HG02973 (cell line): ENCODE measurements around the gene MYOCOS.
"Not testable (repeated sequence)": the region's sequence is repeated elsewhere in the genome, so short reads cannot be mapped to it uniquely, and the experiment has no call there.

Experiments
- ATAC-seq: cut with Tn5 transposase; IDR thresholded peaks from one replicate; pipeline ENCODE4 v1.9.1; 2021; ENCODE audit warnings: moderate library complexity; ENCODE audit not compliant: unreplicated experiment

MYOCOS gene, protein sequence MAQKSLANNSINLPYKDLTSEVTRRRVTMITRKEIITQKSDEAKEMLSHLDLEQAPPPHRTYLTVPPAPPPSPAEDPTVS

DNA sequence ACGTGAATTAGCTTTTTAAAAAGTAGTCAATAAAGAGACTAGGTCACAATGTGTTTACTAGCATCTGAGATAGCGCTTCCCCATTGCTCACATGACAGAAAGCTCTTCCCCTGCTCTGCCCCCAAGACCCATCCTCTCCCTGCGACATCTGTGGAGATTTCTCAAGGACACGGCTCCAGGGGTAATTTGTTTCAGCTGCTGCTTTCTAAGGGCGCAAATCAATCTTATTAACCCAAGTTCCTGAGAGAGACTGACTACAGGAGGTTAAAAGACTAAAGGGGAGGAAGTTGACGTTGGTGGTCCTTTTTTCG lies at the start of gene MYOCOS:
Gene MYOCOS, plus strand, starts transcription at position 92 of the 311 bp plus-strand sequence. CDS start 1,641 bp downstream, outside the sequence.
- ATAC-seq = no peak

DNA sequence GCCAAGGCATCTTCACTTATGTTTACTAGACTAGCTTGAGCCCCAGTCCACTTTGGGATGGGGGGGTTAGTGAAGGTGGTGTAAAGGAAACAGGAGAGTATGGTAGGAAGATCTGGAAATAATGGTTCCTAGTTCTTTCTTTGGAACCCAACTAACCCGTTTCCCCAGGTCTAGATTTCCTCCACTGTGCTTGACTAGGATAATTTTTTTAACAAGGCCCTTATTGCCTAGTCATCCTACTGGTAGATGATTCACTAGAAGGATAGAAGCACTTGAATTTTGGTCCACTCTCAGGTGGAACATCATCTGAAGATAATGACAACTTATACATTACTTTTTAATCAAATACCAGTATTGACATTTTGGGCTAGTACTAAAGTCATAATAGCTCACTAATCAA lies 45.9 kb upstream of the MYOCOS start:
- no peak for ATAC-seq

DNA sequence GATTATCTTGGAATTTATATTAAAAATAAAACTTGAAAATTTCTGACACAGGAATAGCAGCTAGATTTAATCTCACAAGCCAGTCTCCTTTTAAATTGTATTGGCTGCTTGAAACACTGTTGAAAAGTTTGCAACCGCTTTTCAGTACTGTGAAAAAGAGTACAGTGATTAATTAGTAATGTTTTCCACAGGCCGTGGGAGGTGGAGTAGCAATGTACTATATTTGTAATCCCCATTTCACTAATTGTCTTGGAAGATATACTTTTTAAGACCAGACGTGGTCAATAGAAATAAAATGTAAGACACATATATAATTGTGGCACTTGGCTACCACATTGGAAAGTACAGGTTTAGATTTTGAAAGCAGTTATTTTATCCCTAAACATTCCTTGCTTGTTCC lies 40.8 kb upstream of the MYOCOS start:
- no peak for ATAC-seq

DNA sequence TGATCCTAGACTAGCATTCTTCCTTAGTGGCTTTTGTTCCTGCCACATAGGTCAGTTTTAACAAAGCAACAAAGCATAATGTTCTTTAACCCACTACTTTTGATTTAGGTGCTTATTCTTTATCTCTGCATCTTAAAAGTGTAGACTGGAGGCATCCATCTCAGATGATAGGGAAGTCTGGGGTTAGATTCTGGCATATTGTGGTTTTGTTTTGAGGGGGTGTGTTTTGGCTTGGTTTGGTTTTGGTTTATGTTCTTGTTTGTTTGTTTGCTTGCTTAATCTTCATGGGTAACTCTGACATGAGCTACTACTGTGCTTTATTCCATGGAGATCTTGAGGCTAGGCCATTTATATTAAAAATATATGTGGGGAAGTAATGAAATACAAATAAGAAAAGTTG lies 40.3 kb upstream of the MYOCOS start:
- no peak for ATAC-seq

DNA sequence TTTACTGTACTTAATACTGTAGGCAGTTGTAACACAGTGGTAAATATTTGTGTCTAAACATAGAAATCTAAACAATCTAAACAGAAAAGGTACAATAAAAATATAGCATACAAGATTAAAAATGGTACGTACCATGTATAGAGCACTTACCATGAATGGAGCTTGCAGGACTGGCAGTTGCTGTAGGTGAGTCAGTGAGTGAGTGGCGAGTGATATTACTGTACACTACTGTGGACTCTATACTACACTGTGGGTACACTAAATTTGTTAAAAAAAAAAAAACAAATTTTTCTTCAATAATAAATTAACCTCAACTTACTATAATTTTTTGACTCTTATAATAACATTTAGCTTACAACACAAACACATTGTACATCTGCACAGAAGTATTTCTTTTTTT lies 39.5 kb upstream of the MYOCOS start:
- no peak for ATAC-seq

DNA sequence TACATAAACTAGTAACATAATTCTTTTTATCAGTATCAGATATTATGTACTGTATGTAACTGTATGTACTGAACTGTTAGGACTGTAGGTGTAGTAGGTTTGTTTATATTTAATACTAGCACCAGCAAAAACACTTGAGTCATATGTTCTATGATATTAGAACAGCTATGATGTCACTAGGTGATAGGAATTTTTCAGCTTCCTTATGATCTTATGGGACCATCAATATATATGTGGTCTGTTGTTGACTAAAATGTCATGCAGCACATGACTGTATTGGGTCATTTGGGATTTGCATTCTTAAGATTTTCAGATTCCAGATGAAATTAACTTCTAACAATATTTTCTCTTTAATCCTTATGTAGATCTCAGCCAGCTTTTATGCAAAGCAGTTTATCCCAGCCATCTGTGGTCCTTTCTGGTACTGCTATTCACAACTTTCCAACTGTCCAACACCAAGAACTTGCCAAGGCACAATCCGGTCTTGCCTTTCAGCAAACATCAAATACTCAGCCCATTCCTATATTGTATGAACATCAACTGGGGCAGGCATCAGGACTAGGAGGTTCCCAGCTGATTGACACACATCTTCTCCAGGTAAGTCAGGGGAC lies 38.3 kb upstream of the MYOCOS start:
- ATAC-seq = no peak

DNA sequence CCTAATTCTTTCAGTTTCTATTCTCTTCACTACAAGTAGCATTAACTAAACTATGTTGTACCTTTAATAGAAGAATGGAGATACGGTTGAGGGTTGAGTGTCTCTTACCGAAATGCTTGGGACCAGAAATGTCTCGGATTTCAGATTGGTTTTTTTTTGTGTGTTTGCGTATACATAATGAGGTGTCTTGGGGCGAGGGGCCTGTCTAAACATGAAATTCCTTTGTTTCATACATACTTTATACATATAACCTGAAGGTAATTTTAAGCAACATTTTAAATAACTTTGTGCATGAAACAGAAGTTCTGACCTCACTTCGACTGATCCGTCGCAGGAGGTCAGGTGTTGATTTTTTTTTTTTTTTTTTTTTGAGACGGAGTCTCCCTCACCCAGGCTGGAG lies 36.3 kb upstream of the MYOCOS start:
- ATAC-seq = no peak

DNA sequence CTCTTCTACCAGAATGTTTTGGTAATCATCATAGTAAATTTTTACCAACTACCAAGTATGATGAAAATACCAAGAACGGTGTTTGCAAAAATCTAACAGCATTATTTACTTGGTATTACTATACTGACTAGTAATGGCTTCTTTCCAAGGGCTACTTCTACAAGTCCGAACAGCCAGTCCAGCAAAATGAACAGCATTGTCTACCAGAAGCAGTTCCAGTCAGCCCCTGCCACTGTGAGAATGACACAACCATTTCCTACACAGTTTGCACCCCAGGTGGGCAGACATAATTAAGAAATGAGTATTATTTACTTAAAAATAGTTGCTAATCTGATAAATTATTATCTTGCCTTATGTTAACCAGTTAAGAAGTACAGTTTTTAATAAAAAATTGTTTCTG lies 33.8 kb upstream of the MYOCOS start:
- no peak for ATAC-seq

DNA sequence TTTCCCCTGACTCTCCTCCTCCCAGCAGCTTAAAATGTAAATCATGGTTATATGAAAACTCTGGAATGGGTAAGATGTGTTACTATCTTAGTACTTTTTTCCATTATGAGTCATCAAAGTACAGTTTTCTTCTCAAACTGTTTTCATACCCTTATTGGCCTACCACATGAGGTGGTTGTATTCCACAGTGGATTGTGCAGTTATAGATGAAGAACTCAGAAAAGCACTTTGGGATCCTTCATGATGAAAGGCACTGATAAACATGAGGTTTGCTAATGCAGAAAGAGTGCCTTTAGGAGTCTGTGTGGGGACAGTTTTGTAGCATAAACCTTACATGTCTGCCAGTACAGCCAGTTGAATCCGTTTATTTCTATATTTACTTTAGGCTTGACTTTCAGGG lies 32.0 kb upstream of the MYOCOS start:
- no peak for ATAC-seq

DNA sequence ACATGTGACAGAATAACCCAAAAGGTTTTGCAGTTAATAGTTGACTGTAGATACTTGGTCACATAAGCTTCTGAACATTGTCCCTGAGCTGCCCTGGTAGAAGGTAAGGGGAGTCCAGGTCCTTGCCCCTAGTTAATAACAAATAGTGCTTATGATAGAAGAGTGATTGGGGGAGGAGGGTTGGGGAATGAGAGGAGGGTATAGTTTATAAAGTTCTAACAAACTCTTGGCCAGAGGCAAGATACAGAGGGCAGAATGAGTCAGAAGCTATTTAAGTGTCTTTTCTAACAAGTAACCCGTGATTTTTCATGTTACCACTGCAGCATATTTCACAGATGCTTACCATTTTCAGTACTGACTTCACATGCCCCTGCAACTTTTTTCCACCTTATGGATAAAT lies 26.7 kb upstream of the MYOCOS start:
- ATAC-seq = no peak

DNA sequence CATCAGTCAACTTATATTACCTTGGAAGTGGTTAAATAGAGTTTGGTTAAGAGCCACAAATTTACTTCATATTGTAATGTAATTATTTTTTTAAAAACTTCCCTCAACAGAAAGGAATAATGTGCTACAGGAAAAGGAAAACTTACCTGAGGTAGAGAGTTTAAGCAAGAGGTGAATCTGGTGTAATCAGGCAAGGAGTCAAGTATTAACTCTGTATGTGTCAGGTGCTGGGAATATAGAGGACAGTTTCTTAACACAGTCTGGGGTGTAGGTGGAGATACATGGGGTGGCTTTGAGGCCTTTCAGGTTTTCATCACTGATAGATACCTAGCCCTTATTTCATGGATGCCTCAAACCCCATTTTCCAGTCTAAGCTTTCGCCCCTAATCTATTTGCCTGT lies 25.9 kb upstream of the MYOCOS start:
- ATAC-seq = no peak

DNA sequence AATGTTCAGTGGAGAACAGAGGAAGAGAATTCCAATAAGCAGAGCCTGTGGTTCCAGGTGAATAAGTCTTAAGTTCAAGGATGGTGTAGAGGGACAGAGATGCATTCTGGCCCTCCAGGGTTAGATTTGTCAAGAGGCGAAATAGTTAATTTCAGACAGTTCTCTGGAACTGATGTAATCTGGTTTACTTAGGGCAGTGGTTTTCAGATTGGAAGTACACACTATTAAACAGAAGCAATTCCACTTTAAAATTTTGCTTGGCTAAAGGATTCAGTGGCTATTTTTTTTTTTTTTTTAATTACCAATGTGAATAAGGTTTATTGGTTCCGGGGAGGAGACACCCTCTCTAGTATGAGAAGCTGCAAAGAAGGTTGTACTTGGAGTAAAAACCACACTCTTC lies 25.3 kb upstream of the MYOCOS start:
- no peak for ATAC-seq

DNA sequence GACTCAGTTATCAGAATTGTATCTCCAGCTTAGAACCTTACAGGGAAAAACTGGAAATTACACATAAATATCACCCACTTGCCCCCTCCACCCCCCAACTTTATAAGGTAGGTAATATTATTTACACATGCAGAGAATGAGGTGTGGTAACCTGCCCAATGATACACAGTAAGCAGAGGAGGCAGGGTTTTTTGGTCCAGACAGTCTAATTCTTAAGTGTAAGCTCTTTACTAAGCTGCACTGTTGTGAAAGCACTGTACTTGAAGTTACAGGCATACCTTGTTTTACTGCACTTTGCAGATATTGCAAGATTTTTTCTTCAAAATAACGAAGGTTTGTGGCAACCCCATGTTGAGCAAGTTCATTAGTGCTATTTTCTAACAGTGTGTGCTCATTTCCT lies 24.8 kb upstream of the MYOCOS start:
- ATAC-seq = no peak

DNA sequence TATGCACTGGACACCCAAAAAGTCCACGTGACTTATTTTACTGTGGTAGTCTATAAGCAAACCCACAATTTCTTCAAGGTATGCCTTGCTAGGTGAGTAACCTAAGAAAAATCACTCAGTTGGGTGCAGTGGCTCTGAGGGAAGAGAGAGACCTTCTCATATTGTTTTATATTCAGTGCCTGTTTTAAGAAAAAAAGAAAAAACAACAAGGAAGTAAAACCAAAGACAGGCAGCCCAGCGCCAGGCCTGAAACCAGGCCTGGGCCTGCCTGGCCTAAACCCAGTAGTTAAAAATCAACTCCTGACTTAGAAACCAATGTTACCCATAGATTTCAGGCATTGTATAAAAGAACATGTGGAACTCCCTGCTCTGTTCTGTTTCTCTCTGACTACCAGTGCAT lies 21.7 kb upstream of the MYOCOS start:
- ATAC-seq = not testable (repeated sequence)

DNA sequence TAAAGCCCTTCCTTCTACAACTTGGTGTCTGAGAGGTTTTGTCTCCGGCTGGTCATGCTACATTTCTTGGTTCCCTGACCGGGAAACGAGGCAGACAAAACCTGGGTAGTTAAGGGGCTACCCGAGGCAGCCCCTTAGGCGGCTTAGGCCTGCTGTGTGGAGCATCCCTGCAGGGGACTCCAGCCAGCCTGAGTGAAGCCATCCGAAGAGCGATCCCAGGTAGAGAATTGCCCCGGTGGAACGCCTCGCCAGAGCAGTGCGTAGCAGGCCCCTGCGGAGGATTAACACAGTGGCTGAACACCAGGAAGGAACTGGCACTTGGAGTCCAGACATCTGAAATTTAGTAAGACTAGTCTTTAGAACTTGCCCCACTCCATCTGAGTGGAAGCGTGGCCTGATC lies 21.2 kb upstream of the MYOCOS start:
- no peak for ATAC-seq

DNA sequence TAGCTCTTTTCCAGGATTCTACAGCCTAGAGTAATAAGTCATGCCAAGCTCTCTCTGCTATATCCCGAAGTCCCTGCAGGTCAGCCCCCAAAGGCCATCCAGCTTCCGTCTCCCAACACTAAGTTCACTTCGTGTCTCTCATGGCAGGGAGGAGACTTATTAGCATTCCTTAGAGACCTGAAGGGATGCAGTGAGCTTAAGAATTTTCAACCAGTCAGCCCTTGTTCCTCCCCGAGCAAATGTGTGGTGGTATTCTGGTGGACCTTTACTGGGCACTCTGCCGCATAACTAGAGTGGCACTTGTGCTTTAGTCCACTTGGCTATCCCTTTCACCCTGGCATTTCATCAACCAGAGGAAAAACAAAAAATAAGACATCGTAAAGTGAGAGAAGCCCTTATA lies 19.0 kb upstream of the MYOCOS start:
- not testable (repeated sequence) for ATAC-seq

DNA sequence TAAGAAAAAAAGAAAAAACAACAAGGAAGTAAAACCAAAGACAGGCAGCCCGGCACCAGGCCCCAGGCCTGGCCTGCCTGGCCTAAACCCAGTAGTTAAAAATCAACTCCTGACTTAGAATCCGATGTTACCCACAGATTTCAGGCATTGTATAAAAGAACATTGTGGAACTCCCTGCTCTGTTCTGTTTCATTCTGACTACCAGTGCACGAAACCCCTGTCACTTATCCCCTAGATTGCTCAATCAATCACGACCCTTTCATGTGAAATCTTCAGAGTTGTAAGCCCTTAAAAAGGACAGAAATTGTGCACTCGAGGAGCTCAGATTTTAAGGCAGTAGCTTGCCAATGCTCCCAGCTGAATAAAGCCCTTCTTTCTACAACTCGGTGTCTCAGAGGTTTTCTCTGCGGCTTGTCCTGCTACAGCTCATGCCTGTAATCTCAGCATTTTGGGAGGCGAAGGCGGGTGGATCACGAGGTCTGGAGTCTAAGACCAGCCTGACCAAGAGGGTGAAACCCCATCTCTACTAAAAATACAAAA lies 15.6 kb upstream of the MYOCOS start:
- ATAC-seq = no peak

DNA sequence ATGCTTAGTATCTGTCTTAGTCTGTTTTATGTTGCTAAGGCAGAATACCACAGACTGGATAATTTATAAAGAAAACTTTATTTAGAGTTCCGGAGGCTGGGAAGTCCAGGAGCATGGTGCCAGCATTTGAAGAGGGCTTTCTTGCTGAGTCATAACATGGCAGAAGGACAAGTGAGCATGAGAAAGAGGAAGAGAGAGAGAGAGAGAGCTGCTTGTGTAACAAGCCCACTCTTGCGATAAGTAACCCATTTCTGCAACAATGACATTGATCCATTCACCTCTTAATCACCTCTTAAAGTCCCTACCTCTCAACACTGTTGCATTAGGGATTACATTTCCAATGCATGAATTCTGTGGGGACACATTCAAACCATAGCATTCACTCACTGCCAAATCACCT lies 11.7 kb upstream of the MYOCOS start:
- ATAC-seq = no peak

DNA sequence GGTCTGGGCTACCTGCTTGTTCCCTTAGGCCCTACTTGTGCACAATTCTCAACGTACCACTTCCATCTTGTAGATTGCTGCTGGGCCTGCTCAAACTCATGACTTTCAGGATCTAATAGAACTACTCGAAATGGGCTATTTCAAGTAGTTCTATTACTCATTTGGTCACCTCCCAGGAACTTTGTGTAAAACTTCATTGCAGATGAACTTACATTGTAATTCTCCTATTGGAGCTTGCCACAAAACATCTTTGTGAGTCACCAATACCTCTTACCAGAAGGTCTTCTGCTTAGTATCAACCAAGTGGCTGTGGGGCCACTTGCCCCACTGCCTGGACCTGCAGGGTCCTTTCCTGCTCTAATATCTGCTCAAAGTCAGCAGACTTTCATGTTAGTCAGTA lies 10.7 kb upstream of the MYOCOS start:
- ATAC-seq = no peak

DNA sequence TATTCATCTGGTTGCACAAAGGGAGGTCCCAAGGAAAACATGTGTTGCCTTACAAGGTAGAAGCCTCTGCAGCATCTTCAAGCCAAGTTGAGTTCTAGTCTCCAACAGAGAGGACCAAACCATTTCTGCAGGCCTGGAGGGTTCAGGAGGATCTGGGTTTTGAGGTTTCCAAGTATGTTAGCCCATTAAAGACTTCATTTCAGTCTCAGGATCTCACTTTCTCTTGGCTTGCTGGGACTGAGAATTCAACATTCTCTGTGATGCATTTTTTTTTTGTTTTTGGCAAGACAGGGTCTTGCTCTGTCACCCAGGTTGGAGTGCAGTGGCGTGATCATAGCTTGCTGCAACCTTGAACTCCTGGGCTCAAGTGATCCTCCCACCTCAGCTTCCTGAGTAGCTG lies 8.8 kb upstream of the MYOCOS start:
- ATAC-seq = no peak

DNA sequence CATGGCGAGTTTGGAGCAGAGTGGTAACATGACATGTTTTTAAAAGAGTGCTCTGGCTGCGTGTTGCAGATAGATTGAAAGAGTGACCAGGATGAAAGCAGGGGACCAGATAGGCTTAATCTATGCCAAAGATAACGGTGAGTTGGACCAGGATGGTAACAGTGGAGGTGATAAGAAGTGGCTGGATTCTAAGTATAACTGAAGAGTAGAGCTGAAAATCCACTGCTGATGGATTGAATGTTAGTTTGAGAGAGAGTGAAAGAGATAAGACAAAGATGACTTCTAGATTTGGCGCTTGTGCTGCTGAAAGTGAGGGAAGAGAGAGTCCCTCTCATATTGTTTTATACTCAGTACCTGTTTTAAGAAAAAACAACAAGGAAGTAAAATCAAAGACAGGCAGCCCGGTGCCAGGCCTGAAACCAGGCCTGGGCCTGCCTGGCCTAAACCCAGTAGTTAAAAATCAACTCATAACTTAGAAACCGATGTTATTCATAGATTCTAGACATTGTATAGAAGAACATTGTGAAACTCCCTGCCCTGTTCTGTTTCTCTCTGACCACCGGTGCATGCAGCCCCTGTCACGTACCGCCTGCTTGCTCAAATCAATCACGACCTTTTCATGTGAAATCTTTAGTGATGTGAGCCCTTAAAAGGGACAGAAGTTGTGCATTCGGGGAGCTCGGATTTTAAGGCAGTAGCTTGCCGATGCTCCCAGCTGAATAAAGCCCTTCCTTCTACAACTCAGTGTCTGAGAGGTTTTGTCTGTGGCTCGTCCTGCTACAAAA lies 6.7 kb upstream of the MYOCOS start:
- not testable (repeated sequence) for ATAC-seq

DNA sequence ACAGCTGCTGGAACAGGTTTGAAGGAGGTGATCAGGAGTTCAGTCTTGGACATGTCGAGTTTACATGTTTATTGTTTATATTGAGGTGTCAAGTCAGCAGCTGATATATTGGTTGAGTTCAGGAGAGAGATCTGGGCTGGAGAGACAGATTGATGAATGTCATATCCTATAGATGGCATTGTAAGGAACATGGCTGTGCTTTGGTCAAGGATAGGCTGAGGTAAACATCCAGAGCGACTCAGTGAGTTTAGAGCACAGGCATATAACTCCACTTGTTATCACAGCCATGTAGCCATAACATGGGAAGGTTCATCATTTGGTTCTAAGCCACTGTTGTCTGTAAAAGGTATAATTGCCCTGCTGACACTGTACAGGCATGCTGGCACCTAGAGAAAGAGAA lies 5.5 kb upstream of the MYOCOS start:
- ATAC-seq = no peak
